Activated CD4-positive, alpha-beta memory T cell treated with anti-CD3 and anti-CD28 coated beads, Interleukin-2, amount 10 ng/mL, durations not matched to agents 7 days and 5 days (primary cell): Measurements from ENCODE around the gene MYBPH. TPM values are rescaled to one million over a fixed set of nuclear protein-coding genes. Genes with fewer than 3 reads are reported as not detected.

Source experiments
- CTCF ChIA-PET: fragments of 350-600 bp; sonication (Branson Sonifier 250); formaldehyde crosslinking; loops from one replicate; lab custom pipeline; 2021; ENCODE audit warnings: antibody characterized with exemption, inconsistent platforms; lab: Charles Lee
- POLR2A ChIA-PET: fragments of 350-600 bp; sonication (Branson Sonifier 250); formaldehyde crosslinking; loops from one replicate; lab custom pipeline; 2021; ENCODE audit warnings: antibody characterized with exemption; lab: Charles Lee
- DNase-seq: peaks from one replicate; pipeline ENCODE4 v3.0.0-alpha.2; 2020
- H3K27ac Mint-ChIP-seq: one replicate; pipeline ENCODE4 v1.8.0; 2021; ENCODE audit warnings: mild to moderate bottlenecking, mixed read lengths
- H3K27me3 Mint-ChIP-seq: one replicate; pipeline ENCODE4 v1.8.0; 2021; ENCODE audit warnings: mixed read lengths
- H3K36me3 Mint-ChIP-seq: one replicate; pipeline ENCODE4 v1.8.0; 2021; ENCODE audit warnings: low read depth, mixed read lengths
- H3K4me1 Mint-ChIP-seq: one replicate; pipeline ENCODE4 v1.8.0; 2021; ENCODE audit warnings: mixed read lengths
- H3K4me3 Mint-ChIP-seq: one replicate; pipeline ENCODE4 v1.8.0; 2021; ENCODE audit warnings: mild to moderate bottlenecking, mixed read lengths
- H3K9me3 Mint-ChIP-seq: one replicate; pipeline ENCODE4 v1.8.0; 2021; ENCODE audit warnings: mixed read lengths
- total RNA-seq, 2 experiments: library from RNA; stranded (reverse); gene quantifications; one replicate each; pipeline ENCODE4 v1.2.3, GENCODE V29; 2021

The MYBPH gene
- total RNA-seq, 2 experiments from 2014 or later: not detected

- Mint-ChIP-seq H3K4me3 (no peak overlapping the region), H3K27ac (no peak overlapping the region), H3K36me3 (no peaks in the 10 kb centered on the region), H3K9me3 (no peaks in the 10 kb centered on the region), H3K4me1 (no peaks in the 10 kb centered on the region), H3K27me3 (no peaks in the 10 kb centered on the region)
- ChIA-PET CTCF (interaction anchor here (3.2 kb wide), 1 partner anchor 11 kb away, joined by 11 read pairs; no protein-coding TSS in a partner anchor), POLR2A (no interaction called here)
- no peak for DNase-seq
Measured at GRCh38 chr1:203174324-203174985, 1.2 kb downstream of the MYBPH start.

- H3K27ac Mint-ChIP-seq: no peak overlapping the region
- no peak for DNase-seq
- H3K4me1 Mint-ChIP-seq: no peaks in the 10 kb centered on the region
- no peaks in the 10 kb centered on the region for H3K9me3 Mint-ChIP-seq
- ChIA-PET CTCF (interaction anchor here (0.6 to 3.8 kb wide), 8 partner anchors 9 to 1120 kb away, joined by 3 to 44 read pairs (median 6); no protein-coding TSS in a partner anchor), POLR2A (no interaction called here)
- H3K4me3 Mint-ChIP-seq: no peak overlapping the region
- H3K36me3 Mint-ChIP-seq: no peaks in the 10 kb centered on the region
- no peaks in the 10 kb centered on the region for H3K27me3 Mint-ChIP-seq
Measured at GRCh38 chr1:203173566-203173965, 2.1 kb downstream of the MYBPH start.

GRCh38 chr1:203173011-203173555 lies 2.5 kb downstream of the MYBPH start:
- no peak overlapping the region for H3K4me3 Mint-ChIP-seq
- H3K4me1 Mint-ChIP-seq: no peaks in the 10 kb centered on the region
- H3K36me3 Mint-ChIP-seq: no peaks in the 10 kb centered on the region
- no peak overlapping the region for H3K27ac Mint-ChIP-seq
- H3K27me3 Mint-ChIP-seq: no peaks in the 10 kb centered on the region
- no peak for DNase-seq
- no peaks in the 10 kb centered on the region for H3K9me3 Mint-ChIP-seq
- POLR2A ChIA-PET: no interaction called here
- CTCF ChIA-PET: interaction anchor here (1.1 to 3.8 kb wide), 15 partner anchors 9 to 139 kb away, joined by 3 to 44 read pairs (median 6); no protein-coding TSS in a partner anchor

GRCh38 chr1:203172184-203173010 lies 3.2 kb downstream of the MYBPH start:
- Mint-ChIP-seq H3K4me1 (no peaks in the 10 kb centered on the region), H3K9me3 (no peaks in the 10 kb centered on the region), H3K4me3 (no peak overlapping the region), H3K27ac (no peak overlapping the region), H3K36me3 (no peaks in the 10 kb centered on the region), H3K27me3 (no peaks in the 10 kb centered on the region)
- POLR2A ChIA-PET: no interaction called here
- peak; percentile 64 for DNase-seq
- CTCF ChIA-PET: interaction anchor here (0.6 to 3.8 kb wide), 22 partner anchors 9 to 413 kb away, joined by 3 to 44 read pairs (median 4); no protein-coding TSS in a partner anchor

- no peak overlapping the region for H3K27ac Mint-ChIP-seq
- no peak for DNase-seq
- ChIA-PET POLR2A (no interaction called here), CTCF (interaction anchor here (0.8 to 3.8 kb wide), 16 partner anchors 8 to 150 kb away, joined by 3 to 44 read pairs (median 5); no protein-coding TSS in a partner anchor)
- no peaks in the 10 kb centered on the region for H3K27me3 Mint-ChIP-seq
- no peaks in the 10 kb centered on the region for H3K4me1 Mint-ChIP-seq
- no peaks in the 10 kb centered on the region for H3K36me3 Mint-ChIP-seq
- no peak overlapping the region for H3K4me3 Mint-ChIP-seq
- H3K9me3 Mint-ChIP-seq: no peaks in the 10 kb centered on the region
Measured at GRCh38 chr1:203171341-203172183, 4.1 kb downstream of the MYBPH start.

- Mint-ChIP-seq H3K27ac (no peak overlapping the region), H3K4me1 (no peaks in the 10 kb centered on the region), H3K27me3 (no peaks in the 10 kb centered on the region), H3K36me3 (no peaks in the 10 kb centered on the region), H3K4me3 (no peak overlapping the region), H3K9me3 (no peaks in the 10 kb centered on the region)
- DNase-seq: no peak
- ChIA-PET CTCF (interaction anchor here (1.1 to 3.8 kb wide), 3 partner anchors 23 to 131 kb away, joined by 3 to 44 read pairs (median 16); no protein-coding TSS in a partner anchor), POLR2A (no interaction called here)
Measured at GRCh38 chr1:203170625-203171330, 4.8 kb downstream of the MYBPH start.

GRCh38 chr1:203169770-203170520 lies 5.7 kb downstream of the MYBPH start:
- no peak for DNase-seq
- Mint-ChIP-seq H3K36me3 (no peaks in the 10 kb centered on the region), H3K4me1 (no peaks in the 10 kb centered on the region), H3K9me3 (no peaks in the 10 kb centered on the region), H3K27ac (no peak overlapping the region), H3K4me3 (no peak overlapping the region), H3K27me3 (peaks cover 5% of the 10 kb centered on the region)
- POLR2A ChIA-PET: no interaction called here
- CTCF ChIA-PET: interaction anchor here (1.1 to 3.8 kb wide), 2 partner anchors 52 to 130 kb away, joined by 3 to 44 read pairs; no protein-coding TSS in a partner anchor

GRCh38 chr1:203168991-203169390 lies 6.6 kb downstream of the MYBPH start:
- H3K4me3 Mint-ChIP-seq: no peak overlapping the region
- no peaks in the 10 kb centered on the region for H3K9me3 Mint-ChIP-seq
- H3K36me3 Mint-ChIP-seq: no peaks in the 10 kb centered on the region
- DNase-seq: no peak
- ChIA-PET POLR2A (no interaction called here), CTCF (no interaction called here)
- no peak overlapping the region for H3K27ac Mint-ChIP-seq
- H3K4me1 Mint-ChIP-seq: peaks cover 4% of the 10 kb centered on the region
- H3K27me3 Mint-ChIP-seq: peaks cover 9% of the 10 kb centered on the region

GRCh38 chr1:203168256-203168786 lies 7.3 kb downstream of the MYBPH start:
- Mint-ChIP-seq H3K4me3 (no peak overlapping the region), H3K36me3 (no peaks in the 10 kb centered on the region), H3K27me3 (peaks cover 11% of the 10 kb centered on the region), H3K27ac (no peak overlapping the region), H3K4me1 (peaks cover 5% of the 10 kb centered on the region), H3K9me3 (no peaks in the 10 kb centered on the region)
- ChIA-PET CTCF (no interaction called here), POLR2A (no interaction called here)
- DNase-seq: no peak

GRCh38 chr1:203167913-203168200 lies 7.8 kb downstream of the MYBPH start:
- CTCF ChIA-PET: no interaction called here
- Mint-ChIP-seq H3K27me3 (peaks cover 12% of the 10 kb centered on the region), H3K9me3 (no peaks in the 10 kb centered on the region), H3K4me3 (no peak overlapping the region), H3K27ac (no peak overlapping the region), H3K36me3 (no peaks in the 10 kb centered on the region), H3K4me1 (peaks cover 5% of the 10 kb centered on the region)
- no peak for DNase-seq
- POLR2A ChIA-PET: no interaction called here
